ENCODE results near the gene TAGLN3. TPM values are rescaled to one million over a fixed set of nuclear protein-coding genes. Genes with fewer than 3 reads are reported as not detected.

TAGLN3 gene
- total RNA-seq, 4 donors from 2014 or later: 0.65 TPM; not detected in 3

DNA sequence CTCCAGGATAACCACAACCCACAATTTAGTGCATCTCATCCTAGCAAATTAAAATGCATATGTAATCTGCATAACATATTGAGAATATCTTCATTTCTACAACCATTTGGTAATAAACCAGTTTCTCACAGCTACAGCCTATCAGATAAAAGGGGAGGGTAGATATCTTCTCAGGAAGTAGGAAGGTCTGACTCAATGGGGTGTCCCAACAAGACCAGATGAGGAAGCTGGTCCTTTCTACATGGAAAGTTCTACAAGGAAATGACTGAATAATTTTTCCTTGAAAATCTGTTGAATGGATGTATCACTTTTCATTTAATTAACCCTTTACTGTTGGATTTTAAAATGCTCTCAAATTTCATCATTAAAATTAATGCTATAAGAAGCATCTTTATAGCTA lies 18.4 kb downstream of the TAGLN3 start:
- no peak for ATAC-seq (ENCODE audit: low FRiP score)

GRCh38 chr3:112018712-112019111 lies 20.0 kb downstream of the TAGLN3 start:
- ATAC-seq (ENCODE audit: low FRiP score) (no peak), DNase-seq (ENCODE audit: low spot score) (no peak)
- TF ChIP-seq, protein P1, sequence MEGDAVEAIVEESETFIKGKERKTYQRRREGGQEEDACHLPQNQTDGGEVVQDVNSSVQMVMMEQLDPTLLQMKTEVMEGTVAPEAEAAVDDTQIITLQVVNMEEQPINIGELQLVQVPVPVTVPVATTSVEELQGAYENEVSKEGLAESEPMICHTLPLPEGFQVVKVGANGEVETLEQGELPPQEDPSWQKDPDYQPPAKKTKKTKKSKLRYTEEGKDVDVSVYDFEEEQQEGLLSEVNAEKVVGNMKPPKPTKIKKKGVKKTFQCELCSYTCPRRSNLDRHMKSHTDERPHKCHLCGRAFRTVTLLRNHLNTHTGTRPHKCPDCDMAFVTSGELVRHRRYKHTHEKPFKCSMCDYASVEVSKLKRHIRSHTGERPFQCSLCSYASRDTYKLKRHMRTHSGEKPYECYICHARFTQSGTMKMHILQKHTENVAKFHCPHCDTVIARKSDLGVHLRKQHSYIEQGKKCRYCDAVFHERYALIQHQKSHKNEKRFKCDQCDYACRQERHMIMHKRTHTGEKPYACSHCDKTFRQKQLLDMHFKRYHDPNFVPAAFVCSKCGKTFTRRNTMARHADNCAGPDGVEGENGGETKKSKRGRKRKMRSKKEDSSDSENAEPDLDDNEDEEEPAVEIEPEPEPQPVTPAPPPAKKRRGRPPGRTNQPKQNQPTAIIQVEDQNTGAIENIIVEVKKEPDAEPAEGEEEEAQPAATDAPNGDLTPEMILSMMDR (IDR thresholded peaks at IDR 0.05): no peak

More for the DNA sequence above, 18.4 kb downstream of the TAGLN3 start:
- DNase-seq (ENCODE audit: low spot score): no peak
- TF ChIP-seq, protein P1 (IDR thresholded peaks at IDR 0.05): no peak

DNA sequence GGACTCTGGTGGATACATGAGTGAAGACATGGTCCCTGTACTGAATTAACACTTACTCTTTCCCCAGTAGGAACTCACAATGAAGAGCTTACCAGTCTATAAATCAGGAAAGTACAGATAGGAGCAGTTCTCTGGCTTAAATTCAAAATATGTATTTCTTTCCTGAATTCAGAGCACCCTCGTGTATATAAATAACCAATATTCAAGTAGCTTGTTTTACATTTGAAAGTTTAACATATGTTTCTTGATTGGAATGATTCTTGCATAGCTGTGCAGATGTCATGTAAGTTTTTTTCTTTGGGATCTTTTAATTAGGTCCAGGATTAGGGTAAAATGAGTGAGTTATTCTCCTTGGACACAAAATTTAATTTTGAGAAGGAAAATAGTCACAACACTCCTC lies 21.0 kb downstream of the TAGLN3 start:
- TF ChIP-seq, protein P1 (IDR thresholded peaks at IDR 0.05): no peak
- DNase-seq (ENCODE audit: low spot score) (no peak), ATAC-seq (ENCODE audit: low FRiP score) (no peak)

GRCh38 chr3:112020674-112021085 lies 22.0 kb downstream of the TAGLN3 start:
- DNase-seq (ENCODE audit: low spot score): no peak
- no peak for ATAC-seq (ENCODE audit: low FRiP score)
- TF ChIP-seq, protein P1 (IDR thresholded peaks at IDR 0.05): no peak

- TF ChIP-seq, protein P1 (IDR thresholded peaks at IDR 0.05): no peak
- ATAC-seq (ENCODE audit: low FRiP score) (no peak), DNase-seq (ENCODE audit: low spot score) (no peak)
Measured at GRCh38 chr3:112027142-112027541, 28.4 kb downstream of the TAGLN3 start.

GRCh38 chr3:112027826-112028225 lies 29.1 kb downstream of the TAGLN3 start:
- ATAC-seq (ENCODE audit: low FRiP score) (no peak), DNase-seq (ENCODE audit: low spot score) (no peak)
- TF ChIP-seq, protein P1 (IDR thresholded peaks at IDR 0.05): no peak

GRCh38 chr3:112030901-112031300 lies 32.2 kb downstream of the TAGLN3 start:
- TF ChIP-seq, protein P1 (IDR thresholded peaks at IDR 0.05): no peak
- ATAC-seq (ENCODE audit: low FRiP score): no peak
- no peak for DNase-seq (ENCODE audit: low spot score)

Data from omental fat pad (tissue), 4 donors.